Erythroblast (primary cell): Measurements from ENCODE around the gene ZDHHC22.

ENCODE experiments used
- GATA1 ChIP-seq: IDR thresholded peaks from 2 replicates; pipeline ENCODE4 v1.6.1; 2011; ENCODE audit warnings: low read depth, mild to moderate bottlenecking, control low read depth, low read length, moderate library complexity
- POLR2A ChIP-seq: IDR thresholded peaks from 2 replicates; pipeline ENCODE4 v1.6.1; 2011; ENCODE audit warnings: mild to moderate bottlenecking, low read length

DNA sequence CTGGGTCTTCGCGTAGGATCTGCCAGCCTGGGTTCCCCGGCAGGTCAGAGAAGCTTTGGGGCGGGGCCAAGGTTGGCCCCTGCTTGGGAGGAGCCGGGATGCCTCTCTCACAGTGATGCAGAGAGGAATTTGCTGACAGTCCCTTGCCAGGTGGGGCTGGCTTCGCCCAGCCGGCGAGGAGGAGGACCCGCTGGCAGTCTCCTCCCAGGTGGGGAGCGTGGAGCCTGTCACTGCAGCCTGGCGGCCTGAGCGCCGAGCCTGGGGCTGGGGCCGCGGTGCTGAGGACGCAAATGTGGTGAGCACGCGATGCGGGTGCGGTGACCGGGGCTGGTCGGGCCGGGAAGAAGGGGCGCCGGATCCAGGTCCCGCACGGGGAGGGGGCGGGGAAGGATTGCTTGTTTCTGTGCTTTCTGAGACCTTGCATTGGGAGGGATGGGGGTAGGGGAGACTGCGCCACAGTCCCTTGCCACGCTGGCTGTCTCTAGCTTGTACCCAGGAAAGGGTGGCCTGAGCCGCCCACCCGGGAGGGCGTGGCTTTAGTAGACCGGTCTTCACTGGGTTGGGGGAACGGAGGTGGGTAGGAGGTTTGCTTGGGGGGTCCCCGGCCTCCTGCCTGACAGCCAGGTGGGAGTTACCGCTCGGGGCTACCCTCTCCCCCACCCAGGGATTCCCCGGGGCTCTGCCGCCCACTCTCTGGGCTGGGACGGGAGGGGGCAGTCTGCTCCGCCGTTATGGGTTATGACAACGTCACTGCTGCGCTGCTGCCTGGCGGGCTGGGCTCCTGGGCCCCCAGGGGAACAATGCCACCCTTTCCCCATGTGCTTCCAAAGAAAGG is 40.2 kb upstream of the ZDHHC22 start, which contains the start of gene TMEM63C:
- TF ChIP-seq POLR2A (peak; percentile 18), GATA1 (no peak)
